ENCODE results near the gene ALMS1.

- TF ChIP-seq CTCF (conservative IDR thresholded peaks at IDR 0.05; ENCODE audit: low read depth, low read length) (no peak), EZH2 (IDR thresholded peaks at IDR 0.05; ENCODE audit: low read length, unreplicated experiment) (no peak), EZH2phosphoT487 (IDR thresholded peaks at IDR 0.05; ENCODE audit: borderline replicate concordance, low read length) (no peak)
Observed at GRCh38 chr2:73383036-73383435, 2.6 kb upstream of the ALMS1 start.

Measured in PC-3 (cell line).